HUES64 (cell line): ENCODE measurements around the gene RBM11.

Experiments used
- H3K27ac ChIP-seq: 2 replicates; pipeline ENCODE4 v1.7.0; 2013; ENCODE audit warnings: low read depth, low read length, inconsistent platforms
- H3K27me3 ChIP-seq: 2 replicates; pipeline ENCODE4 v1.6.1; 2013; ENCODE audit warnings: mild to moderate bottlenecking, low read length; ENCODE audit not compliant: insufficient read depth
- H3K36me3 ChIP-seq: 2 replicates; pipeline ENCODE4 v1.6.1; 2013; ENCODE audit warnings: mild to moderate bottlenecking, low read length; ENCODE audit not compliant: insufficient read depth
- H3K4me1 ChIP-seq: 2 replicates; pipeline ENCODE4 v1.6.1; 2013; ENCODE audit warnings: mild to moderate bottlenecking, low read length, moderate library complexity; ENCODE audit not compliant: insufficient read depth
- H3K4me3 ChIP-seq: 2 replicates; pipeline ENCODE4 v1.5.1; 2013; ENCODE audit warnings: mild to moderate bottlenecking, low read length, moderate library complexity
- H3K9ac ChIP-seq: 2 replicates; pipeline ENCODE4 v1.6.1; 2013; ENCODE audit warnings: mild to moderate bottlenecking, low read depth, low read length
- H3K9me3 ChIP-seq: 2 replicates; pipeline ENCODE4 v1.6.1; 2013; ENCODE audit warnings: low read depth, low read length; ENCODE audit not compliant: insufficient read depth
- WGBS: fragments of 150-250, 120-280 bp; methylation state at CpG from one replicate; pipeline ENCODE4 v1.1.7; 2013; ENCODE audit warnings: missing lambda C conversion rate; 5-methylcytosine and 5-hydroxymethylcytosine counted together

Gene RBM11

GRCh38 chr21:14271053-14271452 lies 55.1 kb downstream of the RBM11 start:
- Histone ChIP-seq H3K27ac (no peak overlapping the region), H3K4me3 (no peak overlapping the region), H3K4me1 (no peaks in the 10 kb centered on the region), H3K27me3 (peaks cover 6% of the 10 kb centered on the region; the same call in 1 of the 2 replicates), H3K9me3 (no peaks in the 10 kb centered on the region), H3K9ac (no peak overlapping the region), H3K36me3 (no peaks in the 10 kb centered on the region)
- 100% methylated on average over 2 of the region's 3 CpGs for WGBS

GRCh38 chr21:14271641-14272040 lies 55.7 kb downstream of the RBM11 start:
- Histone ChIP-seq H3K27ac (no peak overlapping the region), H3K4me3 (no peak overlapping the region), H3K9ac (no peak overlapping the region), H3K4me1 (no peaks in the 10 kb centered on the region), H3K9me3 (no peaks in the 10 kb centered on the region), H3K36me3 (no peaks in the 10 kb centered on the region), H3K27me3 (peaks cover 6% of the 10 kb centered on the region; the same call in 1 of the 2 replicates)
- WGBS, result 77% methylated on average over 6 of the region's 6 CpGs

GRCh38 chr21:14273736-14274538 lies 58.0 kb downstream of the RBM11 start:
- Histone ChIP-seq H3K9me3 (no peaks in the 10 kb centered on the region), H3K9ac (no peak overlapping the region), H3K4me3 (peak overlapping the region; percentile 34), H3K27ac (no peak overlapping the region), H3K4me1 (no peaks in the 10 kb centered on the region), H3K27me3 (peaks cover 6% of the 10 kb centered on the region; the same call in 1 of the 2 replicates), H3K36me3 (no peaks in the 10 kb centered on the region)
- 93% methylated on average over 39 of the region's 39 CpGs for WGBS

- no peaks in the 10 kb centered on the region for H3K9me3 ChIP-seq
- H3K4me3 ChIP-seq, result no peak overlapping the region
- H3K27me3 ChIP-seq, result peaks cover 6% of the 10 kb centered on the region; the same call in 1 of the 2 replicates
- WGBS, result 93% methylated on average over 4 of the region's 4 CpGs
- H3K36me3 ChIP-seq, result no peaks in the 10 kb centered on the region
- no peak overlapping the region for H3K27ac ChIP-seq
- H3K9ac ChIP-seq, result no peak overlapping the region
- peaks cover 10% of the 10 kb centered on the region; the same call in 1 of the 2 replicates for H3K4me1 ChIP-seq
Measured at GRCh38 chr21:14275702-14276205, 59.8 kb downstream of the RBM11 start.
